Neural progenitor cell (in vitro differentiated cells): ENCODE data around the gene CARMIL1. TPM values are rescaled to one million over a fixed set of nuclear protein-coding genes. Genes with fewer than 3 reads are reported as not detected.

Experiments
- DNase-seq: peaks from one replicate; pipeline ENCODE4 v3.0.0-alpha.2; 2016; ENCODE audit warnings: low spot score
- H2AFZ ChIP-seq: fragments of 200-600 bp; sonication (generic); replicated peaks from 2 replicates; pipeline ENCODE4 v1.6.1; 2016; ENCODE audit warnings: antibody characterized with exemption
- H3F3A ChIP-seq: fragments of 200-600 bp; sonication (generic); 2 replicates; pipeline ENCODE4 v1.6.1; 2016; ENCODE audit warnings: antibody characterized with exemption, low read depth
- H3K27ac ChIP-seq: fragments of 200-600 bp; sonication (generic); 2 replicates; pipeline ENCODE4 v1.5.1; 2016; ENCODE audit warnings: mild to moderate bottlenecking
- H3K27me3 ChIP-seq: fragments of 200-600 bp; sonication (generic); 2 replicates; pipeline ENCODE4 v1.6.1; 2016; ENCODE audit warnings: mild to moderate bottlenecking, moderate library complexity
- H3K36me3 ChIP-seq: fragments of 200-600 bp; sonication (generic); 2 replicates; pipeline ENCODE4 v1.5.1; 2016
- H3K4me1 ChIP-seq: fragments of 200-600 bp; sonication (generic); 2 replicates; pipeline ENCODE4 v1.6.1; 2016; ENCODE audit warnings: mixed run types
- H3K4me2 ChIP-seq: fragments of 200-600 bp; sonication (generic); 2 replicates; pipeline ENCODE4 v1.6.1; 2016
- H3K4me3 ChIP-seq: fragments of 200-600 bp; sonication (generic); 2 replicates; pipeline ENCODE4 v1.5.1; 2016
- H3K79me2 ChIP-seq: fragments of 200-600 bp; sonication (generic); 2 replicates; pipeline ENCODE4 v1.6.1; 2016; ENCODE audit warnings: low read depth
- H3K9ac ChIP-seq: fragments of 200-600 bp; sonication (generic); 2 replicates; pipeline ENCODE4 v1.6.1; 2016
- H3K9me3 ChIP-seq: fragments of 200-600 bp; sonication (generic); 2 replicates; pipeline ENCODE4 v1.5.1; 2016; ENCODE audit warnings: low read depth
- H4K20me1 ChIP-seq: fragments of 200-600 bp; sonication (generic); 2 replicates; pipeline ENCODE4 v1.6.1; 2016; ENCODE audit warnings: low read depth
- H3K27ac Mint-ChIP-seq: 3 replicates; pipeline ENCODE4 v1.8.0; 2021; ENCODE audit warnings: mixed read lengths
- H3K27me3 Mint-ChIP-seq: 2 replicates; pipeline ENCODE4 v1.8.0; 2022; ENCODE audit warnings: low read depth, mild to moderate bottlenecking, inconsistent platforms, moderate library complexity, mixed read lengths; ENCODE audit not compliant: insufficient read depth
- H3K36me3 Mint-ChIP-seq: 3 replicates; pipeline ENCODE4 v1.8.0; 2021; ENCODE audit warnings: mixed read lengths
- H3K4me1 Mint-ChIP-seq: 3 replicates; pipeline ENCODE4 v1.8.0; 2021; ENCODE audit warnings: mixed read lengths
- H3K4me3 Mint-ChIP-seq: 3 replicates; pipeline ENCODE4 v1.8.0; 2021; ENCODE audit warnings: mild to moderate bottlenecking, moderate library complexity, mixed read lengths
- H3K9me3 Mint-ChIP-seq: 3 replicates; pipeline ENCODE4 v1.8.0; 2020; ENCODE audit warnings: mixed read lengths
- CTCF ChIP-seq: fragments of 200-600 bp; sonication (generic); IDR thresholded peaks from 2 replicates; pipeline ENCODE4 v1.5.1; 2017; ENCODE audit warnings: antibody characterized with exemption, mild to moderate bottlenecking
- EZH2 ChIP-seq: fragments of 200-600 bp; sonication (generic); IDR thresholded peaks from 2 replicates; pipeline ENCODE4 v1.6.1; 2017; ENCODE audit warnings: antibody characterized with exemption, mild to moderate bottlenecking, moderate library complexity
- EZH2phosphoT487 ChIP-seq: fragments of 200-600 bp; sonication (generic); IDR thresholded peaks from 2 replicates; pipeline ENCODE4 v1.6.1; 2017; ENCODE audit warnings: antibody characterized with exemption
- total RNA-seq: library from RNA; depleted of rRNA; stranded (reverse); fragments of >200 nt; gene quantifications from 2 replicates; pipeline ENCODE4 v1.2.3, GENCODE V29; 2015; ENCODE audit warnings: low replicate concordance

CARMIL1 gene
- total RNA-seq, 1 donor from 2014 or later: 13.3 TPM

GRCh38 chr6:25333471-25333870 lies 54.3 kb downstream of the CARMIL1 start:
- H2AFZ ChIP-seq: no peak overlapping the region
- Mint-ChIP-seq H3K4me3 (no peak overlapping the region), H3K27me3 (no peaks in the 10 kb centered on the region), H3K4me1 (peaks cover 31% of the 10 kb centered on the region), H3K9me3 (no peaks in the 10 kb centered on the region), H3K27ac (no peak overlapping the region), H3K36me3 (no peaks in the 10 kb centered on the region)
- no peak overlapping the region for H3K9ac ChIP-seq
- no peak overlapping the region for H3K4me2 ChIP-seq
- H3K36me3 ChIP-seq: no peaks in the 10 kb centered on the region
- no peaks in the 10 kb centered on the region for H3F3A ChIP-seq
- no peak overlapping the region for H3K4me3 ChIP-seq
- TF ChIP-seq CTCF: no peak
- TF ChIP-seq EZH2phosphoT487: no peak
- no peak for TF ChIP-seq EZH2
- no peaks in the 10 kb centered on the region for H3K27me3 ChIP-seq
- H3K9me3 ChIP-seq: no peaks in the 10 kb centered on the region
- H3K4me1 ChIP-seq: peaks cover 18% of the 10 kb centered on the region
- peaks cover 12% of the 10 kb centered on the region for H3K79me2 ChIP-seq
- DNase-seq: no peak
- H4K20me1 ChIP-seq: no peaks in the 10 kb centered on the region
- no peak overlapping the region for H3K27ac ChIP-seq

GRCh38 chr6:25334793-25335192 lies 55.6 kb downstream of the CARMIL1 start:
- H4K20me1 ChIP-seq: no peaks in the 10 kb centered on the region
- H3K36me3 ChIP-seq: no peaks in the 10 kb centered on the region
- H3K27me3 ChIP-seq: no peaks in the 10 kb centered on the region
- H3K79me2 ChIP-seq: peaks cover 12% of the 10 kb centered on the region
- H3K9ac ChIP-seq: no peak overlapping the region
- Mint-ChIP-seq H3K27me3 (no peaks in the 10 kb centered on the region), H3K36me3 (no peaks in the 10 kb centered on the region), H3K9me3 (no peaks in the 10 kb centered on the region), H3K27ac (no peak overlapping the region), H3K4me1 (peaks cover 21% of the 10 kb centered on the region), H3K4me3 (no peak overlapping the region)
- H3F3A ChIP-seq: no peaks in the 10 kb centered on the region
- peaks cover 8% of the 10 kb centered on the region for H3K4me1 ChIP-seq
- no peaks in the 10 kb centered on the region for H3K9me3 ChIP-seq
- H3K4me2 ChIP-seq: no peak overlapping the region
- no peak for DNase-seq
- no peak overlapping the region for H2AFZ ChIP-seq
- no peak for TF ChIP-seq EZH2
- TF ChIP-seq EZH2phosphoT487: no peak
- no peak for TF ChIP-seq CTCF
- H3K27ac ChIP-seq: no peak overlapping the region
- no peak overlapping the region for H3K4me3 ChIP-seq

GRCh38 chr6:25336996-25337395 lies 57.8 kb downstream of the CARMIL1 start:
- no peaks in the 10 kb centered on the region for H3F3A ChIP-seq
- H3K9ac ChIP-seq: no peak overlapping the region
- no peak overlapping the region for H3K4me3 ChIP-seq
- no peaks in the 10 kb centered on the region for H3K36me3 Mint-ChIP-seq
- H4K20me1 ChIP-seq: no peaks in the 10 kb centered on the region
- no peak for DNase-seq
- H2AFZ ChIP-seq: no peak overlapping the region
- H3K27ac ChIP-seq: no peak overlapping the region
- no peaks in the 10 kb centered on the region for H3K9me3 ChIP-seq
- H3K27me3 Mint-ChIP-seq: no peaks in the 10 kb centered on the region
- no peaks in the 10 kb centered on the region for H3K27me3 ChIP-seq
- peaks cover 8% of the 10 kb centered on the region for H3K4me1 ChIP-seq
- no peaks in the 10 kb centered on the region for H3K9me3 Mint-ChIP-seq
- peaks cover 25% of the 10 kb centered on the region for H3K4me1 Mint-ChIP-seq
- no peak overlapping the region for H3K4me2 ChIP-seq
- no peaks in the 10 kb centered on the region for H3K36me3 ChIP-seq
- H3K4me3 Mint-ChIP-seq: no peak overlapping the region
- H3K79me2 ChIP-seq: peaks cover 16% of the 10 kb centered on the region
- TF ChIP-seq CTCF: no peak
- TF ChIP-seq EZH2: no peak
- TF ChIP-seq EZH2phosphoT487: no peak
- H3K27ac Mint-ChIP-seq: no peak overlapping the region

- Histone ChIP-seq H3K4me3 (no peak overlapping the region), H3K4me2 (no peak overlapping the region), H3K27ac (no peak overlapping the region), H3K4me1 (peaks cover 8% of the 10 kb centered on the region), H4K20me1 (no peaks in the 10 kb centered on the region), H3K79me2 (peaks cover 14% of the 10 kb centered on the region), H3K9ac (no peak overlapping the region), H3K27me3 (no peaks in the 10 kb centered on the region), H3K9me3 (no peaks in the 10 kb centered on the region), H2AFZ (no peak overlapping the region), H3F3A (no peaks in the 10 kb centered on the region), H3K36me3 (no peaks in the 10 kb centered on the region)
- Mint-ChIP-seq H3K27me3 (no peaks in the 10 kb centered on the region), H3K27ac (no peak overlapping the region), H3K9me3 (no peaks in the 10 kb centered on the region), H3K4me3 (no peak overlapping the region), H3K4me1 (peaks cover 25% of the 10 kb centered on the region), H3K36me3 (no peaks in the 10 kb centered on the region)
- TF ChIP-seq EZH2phosphoT487 (no peak), EZH2 (no peak), CTCF (no peak)
- DNase-seq: no peak
These were observed 58.3 kb downstream of the CARMIL1 start for GRCh38 chr6:25337431-25337830.
